ENCODE data around the gene VPS11. TPM values are rescaled to one million over a fixed set of nuclear protein-coding genes. Genes with fewer than 3 reads are reported as not detected.

VPS11 gene
- polyA plus RNA-seq, 1 donor from 2014 or later: 24.8 TPM

DNA sequence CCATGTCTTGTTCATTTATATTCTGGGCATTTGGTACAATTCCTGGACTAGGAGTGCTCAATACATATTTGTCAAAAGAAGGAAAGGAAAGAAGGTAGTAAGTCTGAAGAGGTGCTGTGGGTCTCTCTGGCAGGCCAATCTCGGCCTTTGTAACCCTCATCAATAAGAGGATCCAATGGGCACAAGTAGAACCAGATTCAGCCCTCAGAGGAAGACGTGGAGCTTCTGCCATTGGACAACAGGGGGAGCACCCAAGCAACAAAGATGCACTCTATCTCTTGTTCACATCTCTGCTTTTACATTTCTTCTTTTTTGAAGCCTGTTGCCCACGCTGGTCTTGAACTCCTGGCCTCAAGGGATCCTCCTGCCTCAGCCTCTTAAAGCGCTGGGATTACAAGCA, 2.2 kb upstream of the VPS11 start:
- Histone ChIP-seq H3K9ac (ENCODE audit: low read length) (no peak overlapping the region), H3K27ac (ENCODE audit: low read length) (no peak overlapping the region), H3K36me3 (ENCODE audit: insufficient read depth, low read length) (no peaks in the 10 kb centered on the region), H3F3A (ENCODE audit: insufficient read depth, low read length, poor library complexity, severe bottlenecking) (no peaks in the 10 kb centered on the region), H3K27me3 (ENCODE audit: insufficient read depth, low read depth, low read length) (no peaks in the 10 kb centered on the region), H4K20me1 (ENCODE audit: insufficient read depth) (no peaks in the 10 kb centered on the region), H3K79me2 (replicated peaks; ENCODE audit: insufficient read depth, low read length) (peaks cover 20% of the 10 kb centered on the region), H2AFZ (ENCODE audit: low read depth, low read length) (no peak overlapping the region), H3K4me3 (ENCODE audit: low read length) (no peak overlapping the region), H3K4me2 (ENCODE audit: low read length) (no peak overlapping the region), H3K9me3 (ENCODE audit: low read length) (no peaks in the 10 kb centered on the region), H3K9me2 (ENCODE audit: insufficient read depth, low read length) (no peaks in the 10 kb centered on the region)
- TF ChIP-seq EZH2 (IDR thresholded peaks at IDR 0.05; ENCODE audit: borderline replicate concordance, insufficient read depth, low read length, poor library complexity, severe bottlenecking): no peak
- no peak for TF ChIP-seq POLR2AphosphoS5 (IDR thresholded peaks at IDR 0.05)
- no peak for TF ChIP-seq TAF1 (IDR thresholded peaks at IDR 0.05; ENCODE audit: low read depth)
- TF ChIP-seq EP300 (conservative IDR thresholded peaks at IDR 0.05; ENCODE audit: poor library complexity, severe bottlenecking): no peak
- TF ChIP-seq RAD21 (conservative IDR thresholded peaks at IDR 0.05): peak; percentile 21
- TF ChIP-seq, protein P1, sequence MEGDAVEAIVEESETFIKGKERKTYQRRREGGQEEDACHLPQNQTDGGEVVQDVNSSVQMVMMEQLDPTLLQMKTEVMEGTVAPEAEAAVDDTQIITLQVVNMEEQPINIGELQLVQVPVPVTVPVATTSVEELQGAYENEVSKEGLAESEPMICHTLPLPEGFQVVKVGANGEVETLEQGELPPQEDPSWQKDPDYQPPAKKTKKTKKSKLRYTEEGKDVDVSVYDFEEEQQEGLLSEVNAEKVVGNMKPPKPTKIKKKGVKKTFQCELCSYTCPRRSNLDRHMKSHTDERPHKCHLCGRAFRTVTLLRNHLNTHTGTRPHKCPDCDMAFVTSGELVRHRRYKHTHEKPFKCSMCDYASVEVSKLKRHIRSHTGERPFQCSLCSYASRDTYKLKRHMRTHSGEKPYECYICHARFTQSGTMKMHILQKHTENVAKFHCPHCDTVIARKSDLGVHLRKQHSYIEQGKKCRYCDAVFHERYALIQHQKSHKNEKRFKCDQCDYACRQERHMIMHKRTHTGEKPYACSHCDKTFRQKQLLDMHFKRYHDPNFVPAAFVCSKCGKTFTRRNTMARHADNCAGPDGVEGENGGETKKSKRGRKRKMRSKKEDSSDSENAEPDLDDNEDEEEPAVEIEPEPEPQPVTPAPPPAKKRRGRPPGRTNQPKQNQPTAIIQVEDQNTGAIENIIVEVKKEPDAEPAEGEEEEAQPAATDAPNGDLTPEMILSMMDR (IDR thresholded peaks at IDR 0.05; ENCODE audit: poor library complexity, severe bottlenecking): peak; percentile 31
- TF ChIP-seq SMC3 (conservative IDR thresholded peaks at IDR 0.05; ENCODE audit: poor library complexity): peak; percentile 40
- TF ChIP-seq MXI1 (conservative IDR thresholded peaks at IDR 0.05; ENCODE audit: poor library complexity, severe bottlenecking): no peak
- TF ChIP-seq, protein P2, sequence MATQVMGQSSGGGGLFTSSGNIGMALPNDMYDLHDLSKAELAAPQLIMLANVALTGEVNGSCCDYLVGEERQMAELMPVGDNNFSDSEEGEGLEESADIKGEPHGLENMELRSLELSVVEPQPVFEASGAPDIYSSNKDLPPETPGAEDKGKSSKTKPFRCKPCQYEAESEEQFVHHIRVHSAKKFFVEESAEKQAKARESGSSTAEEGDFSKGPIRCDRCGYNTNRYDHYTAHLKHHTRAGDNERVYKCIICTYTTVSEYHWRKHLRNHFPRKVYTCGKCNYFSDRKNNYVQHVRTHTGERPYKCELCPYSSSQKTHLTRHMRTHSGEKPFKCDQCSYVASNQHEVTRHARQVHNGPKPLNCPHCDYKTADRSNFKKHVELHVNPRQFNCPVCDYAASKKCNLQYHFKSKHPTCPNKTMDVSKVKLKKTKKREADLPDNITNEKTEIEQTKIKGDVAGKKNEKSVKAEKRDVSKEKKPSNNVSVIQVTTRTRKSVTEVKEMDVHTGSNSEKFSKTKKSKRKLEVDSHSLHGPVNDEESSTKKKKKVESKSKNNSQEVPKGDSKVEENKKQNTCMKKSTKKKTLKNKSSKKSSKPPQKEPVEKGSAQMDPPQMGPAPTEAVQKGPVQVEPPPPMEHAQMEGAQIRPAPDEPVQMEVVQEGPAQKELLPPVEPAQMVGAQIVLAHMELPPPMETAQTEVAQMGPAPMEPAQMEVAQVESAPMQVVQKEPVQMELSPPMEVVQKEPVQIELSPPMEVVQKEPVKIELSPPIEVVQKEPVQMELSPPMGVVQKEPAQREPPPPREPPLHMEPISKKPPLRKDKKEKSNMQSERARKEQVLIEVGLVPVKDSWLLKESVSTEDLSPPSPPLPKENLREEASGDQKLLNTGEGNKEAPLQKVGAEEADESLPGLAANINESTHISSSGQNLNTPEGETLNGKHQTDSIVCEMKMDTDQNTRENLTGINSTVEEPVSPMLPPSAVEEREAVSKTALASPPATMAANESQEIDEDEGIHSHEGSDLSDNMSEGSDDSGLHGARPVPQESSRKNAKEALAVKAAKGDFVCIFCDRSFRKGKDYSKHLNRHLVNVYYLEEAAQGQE (IDR thresholded peaks at IDR 0.05; ENCODE audit: borderline replicate concordance): no peak

GRCh38 chr11:119077839-119078238, 10.2 kb downstream of the VPS11 start:
- no peak overlapping the region for H3K27ac ChIP-seq (ENCODE audit: low read length)
- no peaks in the 10 kb centered on the region for H3K79me2 ChIP-seq (replicated peaks; ENCODE audit: insufficient read depth, low read length)
- H3K27me3 ChIP-seq (ENCODE audit: insufficient read depth, low read depth, low read length): no peaks in the 10 kb centered on the region
- H3K9me2 ChIP-seq (ENCODE audit: insufficient read depth, low read length): no peaks in the 10 kb centered on the region
- TF ChIP-seq, protein P1 (IDR thresholded peaks at IDR 0.05; ENCODE audit: poor library complexity, severe bottlenecking): no peak
- TF ChIP-seq MXI1 (conservative IDR thresholded peaks at IDR 0.05; ENCODE audit: poor library complexity, severe bottlenecking): no peak
- TF ChIP-seq, protein P2 (IDR thresholded peaks at IDR 0.05; ENCODE audit: borderline replicate concordance): no peak
- TF ChIP-seq POLR2AphosphoS5 (IDR thresholded peaks at IDR 0.05): no peak
- TF ChIP-seq RAD21 (conservative IDR thresholded peaks at IDR 0.05): no peak
- TF ChIP-seq TAF1 (IDR thresholded peaks at IDR 0.05; ENCODE audit: low read depth): no peak
- TF ChIP-seq EZH2 (IDR thresholded peaks at IDR 0.05; ENCODE audit: borderline replicate concordance, insufficient read depth, low read length, poor library complexity, severe bottlenecking): no peak
- no peak for TF ChIP-seq SMC3 (conservative IDR thresholded peaks at IDR 0.05; ENCODE audit: poor library complexity)
- no peak for TF ChIP-seq EP300 (conservative IDR thresholded peaks at IDR 0.05; ENCODE audit: poor library complexity, severe bottlenecking)
- no peak overlapping the region for H3K4me3 ChIP-seq (ENCODE audit: low read length)
- no peaks in the 10 kb centered on the region for H3K36me3 ChIP-seq (ENCODE audit: insufficient read depth, low read length)
- H3K9ac ChIP-seq (ENCODE audit: low read length): no peak overlapping the region
- H2AFZ ChIP-seq (ENCODE audit: low read depth, low read length): no peak overlapping the region
- no peaks in the 10 kb centered on the region for H4K20me1 ChIP-seq (ENCODE audit: insufficient read depth)
- H3K4me2 ChIP-seq (ENCODE audit: low read length): no peak overlapping the region
- H3K9me3 ChIP-seq (ENCODE audit: low read length): no peaks in the 10 kb centered on the region
- H3F3A ChIP-seq (ENCODE audit: insufficient read depth, low read length, poor library complexity, severe bottlenecking): no peaks in the 10 kb centered on the region

Measured in neural cell (in vitro differentiated cells).